Measurements from ENCODE around the gene MYOC.
A peak's percentile ranks its signal among the peaks of the same experiment; 100 is the strongest.
"Not testable (repeated sequence)": the region's sequence is repeated elsewhere in the genome, so short reads cannot be mapped to it uniquely, and the experiment has no call there.

The MYOC gene

GRCh38 chr1:171623651-171624331 lies 28.7 kb downstream of the MYOC start:
- peaks cover 42% of the 10 kb centered on the region for H3K4me1 ChIP-seq (ENCODE audit: low read length)
- TF ChIP-seq, protein P1, sequence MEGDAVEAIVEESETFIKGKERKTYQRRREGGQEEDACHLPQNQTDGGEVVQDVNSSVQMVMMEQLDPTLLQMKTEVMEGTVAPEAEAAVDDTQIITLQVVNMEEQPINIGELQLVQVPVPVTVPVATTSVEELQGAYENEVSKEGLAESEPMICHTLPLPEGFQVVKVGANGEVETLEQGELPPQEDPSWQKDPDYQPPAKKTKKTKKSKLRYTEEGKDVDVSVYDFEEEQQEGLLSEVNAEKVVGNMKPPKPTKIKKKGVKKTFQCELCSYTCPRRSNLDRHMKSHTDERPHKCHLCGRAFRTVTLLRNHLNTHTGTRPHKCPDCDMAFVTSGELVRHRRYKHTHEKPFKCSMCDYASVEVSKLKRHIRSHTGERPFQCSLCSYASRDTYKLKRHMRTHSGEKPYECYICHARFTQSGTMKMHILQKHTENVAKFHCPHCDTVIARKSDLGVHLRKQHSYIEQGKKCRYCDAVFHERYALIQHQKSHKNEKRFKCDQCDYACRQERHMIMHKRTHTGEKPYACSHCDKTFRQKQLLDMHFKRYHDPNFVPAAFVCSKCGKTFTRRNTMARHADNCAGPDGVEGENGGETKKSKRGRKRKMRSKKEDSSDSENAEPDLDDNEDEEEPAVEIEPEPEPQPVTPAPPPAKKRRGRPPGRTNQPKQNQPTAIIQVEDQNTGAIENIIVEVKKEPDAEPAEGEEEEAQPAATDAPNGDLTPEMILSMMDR (IDR thresholded peaks at IDR 0.05; ENCODE audit: low read depth, low read length), result no peak
- TF ChIP-seq EZH2phosphoT487 (IDR thresholded peaks at IDR 0.05; ENCODE audit: low read depth), result no peak
- no peaks in the 10 kb centered on the region for H3K36me3 ChIP-seq (replicated peaks; ENCODE audit: low read depth, low read length)
- H3K9ac ChIP-seq (ENCODE audit: low read length), result no peak overlapping the region
- H3K4me3 ChIP-seq (ENCODE audit: low read length), result no peak overlapping the region
- peak overlapping the region; percentile 6; the same call in 1 of the 2 replicates for H3K4me2 ChIP-seq (ENCODE audit: low read length)
- H3K27ac ChIP-seq (ENCODE audit: low read length), result no peak overlapping the region
- H2AFZ ChIP-seq (ENCODE audit: low read depth, low read length), result peak overlapping the region; percentile 47; the same call in 1 of the 2 replicates
- no peaks in the 10 kb centered on the region for H3K27me3 ChIP-seq (ENCODE audit: low read depth, low read length)
- H3K9me3 ChIP-seq (ENCODE audit: insufficient read depth, low read length), result no peaks in the 10 kb centered on the region
- H4K20me1 ChIP-seq (ENCODE audit: insufficient read depth, low read length), result no peaks in the 10 kb centered on the region
- no peaks in the 10 kb centered on the region for H3K79me2 ChIP-seq (ENCODE audit: low read length)

DNA sequence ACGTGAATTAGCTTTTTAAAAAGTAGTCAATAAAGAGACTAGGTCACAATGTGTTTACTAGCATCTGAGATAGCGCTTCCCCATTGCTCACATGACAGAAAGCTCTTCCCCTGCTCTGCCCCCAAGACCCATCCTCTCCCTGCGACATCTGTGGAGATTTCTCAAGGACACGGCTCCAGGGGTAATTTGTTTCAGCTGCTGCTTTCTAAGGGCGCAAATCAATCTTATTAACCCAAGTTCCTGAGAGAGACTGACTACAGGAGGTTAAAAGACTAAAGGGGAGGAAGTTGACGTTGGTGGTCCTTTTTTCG lies 30.4 kb downstream of the MYOC start, which contains the start of gene MYOCOS:
Gene MYOCOS, plus strand, starts transcription at position 92 of the 311 bp plus-strand sequence. CDS start 1,641 bp downstream, outside the sequence.
- peak within 1 kb of the TSS; percentile 37 for H3K4me2 ChIP-seq (ENCODE audit: low read length)
- no peaks in the 10 kb centered on the region for H3K27me3 ChIP-seq (ENCODE audit: low read depth, low read length)
- TF ChIP-seq EZH2phosphoT487 (IDR thresholded peaks at IDR 0.05; ENCODE audit: low read depth), result no peak
- TF ChIP-seq, protein P1 (IDR thresholded peaks at IDR 0.05; ENCODE audit: low read depth, low read length), result no peak
- no peaks in the 10 kb centered on the region for H3K79me2 ChIP-seq (ENCODE audit: low read length)
- H3K4me3 ChIP-seq (ENCODE audit: low read length), result peak within 1 kb of the TSS; percentile 30; the same call in 1 of the 2 replicates
- peak within 1 kb of the TSS; percentile 84 for H2AFZ ChIP-seq (ENCODE audit: low read depth, low read length)
- no peaks in the 10 kb centered on the region for H4K20me1 ChIP-seq (ENCODE audit: insufficient read depth, low read length)
- peak within 1 kb of the TSS; percentile 14; the same call in 1 of the 2 replicates for H3K9ac ChIP-seq (ENCODE audit: low read length)
- H3K9me3 ChIP-seq (ENCODE audit: insufficient read depth, low read length), result no peaks in the 10 kb centered on the region
- no peaks in the 10 kb centered on the region for H3K36me3 ChIP-seq (replicated peaks; ENCODE audit: low read depth, low read length)
- H3K27ac ChIP-seq (ENCODE audit: low read length), result no peak within 1 kb of the TSS
- peaks cover 55% of the 10 kb centered on the region for H3K4me1 ChIP-seq (ENCODE audit: low read length)

DNA sequence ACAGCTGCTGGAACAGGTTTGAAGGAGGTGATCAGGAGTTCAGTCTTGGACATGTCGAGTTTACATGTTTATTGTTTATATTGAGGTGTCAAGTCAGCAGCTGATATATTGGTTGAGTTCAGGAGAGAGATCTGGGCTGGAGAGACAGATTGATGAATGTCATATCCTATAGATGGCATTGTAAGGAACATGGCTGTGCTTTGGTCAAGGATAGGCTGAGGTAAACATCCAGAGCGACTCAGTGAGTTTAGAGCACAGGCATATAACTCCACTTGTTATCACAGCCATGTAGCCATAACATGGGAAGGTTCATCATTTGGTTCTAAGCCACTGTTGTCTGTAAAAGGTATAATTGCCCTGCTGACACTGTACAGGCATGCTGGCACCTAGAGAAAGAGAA lies 35.9 kb downstream of the MYOC start:
- H3K4me3 ChIP-seq (ENCODE audit: low read length), result no peak overlapping the region
- H3K79me2 ChIP-seq (ENCODE audit: low read length), result 0 out of 2 replicates have a peak, but pooled peaks cover 3% of the 10 kb centered on the region
- H3K4me1 ChIP-seq (ENCODE audit: low read length), result peaks cover 72% of the 10 kb centered on the region
- TF ChIP-seq, protein P1 (IDR thresholded peaks at IDR 0.05; ENCODE audit: low read depth, low read length), result no peak
- no peak for TF ChIP-seq EZH2phosphoT487 (IDR thresholded peaks at IDR 0.05; ENCODE audit: low read depth)
- H4K20me1 ChIP-seq (ENCODE audit: insufficient read depth, low read length), result no peaks in the 10 kb centered on the region
- no peaks in the 10 kb centered on the region for H3K27me3 ChIP-seq (ENCODE audit: low read depth, low read length)
- no peaks in the 10 kb centered on the region for H3K36me3 ChIP-seq (replicated peaks; ENCODE audit: low read depth, low read length)
- H3K4me2 ChIP-seq (ENCODE audit: low read length), result peak overlapping the region; percentile 39; the same call in 1 of the 2 replicates
- H3K9me3 ChIP-seq (ENCODE audit: insufficient read depth, low read length), result no peaks in the 10 kb centered on the region
- peak overlapping the region; percentile 96 for H3K27ac ChIP-seq (ENCODE audit: low read length)
- H2AFZ ChIP-seq (ENCODE audit: low read depth, low read length), result no peak overlapping the region
- peak overlapping the region; percentile 65; the same call in 1 of the 2 replicates for H3K9ac ChIP-seq (ENCODE audit: low read length)

- Histone ChIP-seq H3K9ac (ENCODE audit: low read length) (peak overlapping the region; percentile 84), H3K4me2 (ENCODE audit: low read length) (peak overlapping the region; percentile 65), H2AFZ (ENCODE audit: low read depth, low read length) (0 out of 2 replicates have a peak overlapping the region, but pooled peaks have one; percentile 42), H3K27ac (ENCODE audit: low read length) (peak overlapping the region; percentile 96), H3K4me1 (ENCODE audit: low read length) (peaks cover 83% of the 10 kb centered on the region), H3K4me3 (ENCODE audit: low read length) (peak overlapping the region; percentile 16; the same call in 1 of the 2 replicates)
- not testable (repeated sequence) for H4K20me1 ChIP-seq (ENCODE audit: insufficient read depth, low read length); H3K36me3 ChIP-seq (replicated peaks; ENCODE audit: low read depth, low read length); H3K9me3 ChIP-seq (ENCODE audit: insufficient read depth, low read length); H3K27me3 ChIP-seq (ENCODE audit: low read depth, low read length); H3K79me2 ChIP-seq (ENCODE audit: low read length)
Observed at GRCh38 chr1:171615122-171615906, 37.2 kb downstream of the MYOC start.
